Body of pancreas (tissue), 4 donors: ENCODE results near the gene MAGI1.

Experiments
- POLR2A ChIP-seq, 3 donors: fragments of 450-650 bp; IDR thresholded peaks; one replicate each; pipeline ENCODE4 v1.6.1; 2016; ENCODE audit warnings: antibody characterized with exemption in 3 of 3, mild to moderate bottlenecking in 2 of 3
- TF ChIP-seq, protein P1 (sequence below), 7 experiments: fragments of 450-650 bp in 4 of 7; fragments of 200-600 bp in 3 of 7; sonication (generic) in 3 of 7; IDR thresholded peaks; one replicate each; pipeline ENCODE4 v1.5.1; 2016 to 2019; ENCODE audit warnings: antibody characterized with exemption in 7 of 7

DNA sequence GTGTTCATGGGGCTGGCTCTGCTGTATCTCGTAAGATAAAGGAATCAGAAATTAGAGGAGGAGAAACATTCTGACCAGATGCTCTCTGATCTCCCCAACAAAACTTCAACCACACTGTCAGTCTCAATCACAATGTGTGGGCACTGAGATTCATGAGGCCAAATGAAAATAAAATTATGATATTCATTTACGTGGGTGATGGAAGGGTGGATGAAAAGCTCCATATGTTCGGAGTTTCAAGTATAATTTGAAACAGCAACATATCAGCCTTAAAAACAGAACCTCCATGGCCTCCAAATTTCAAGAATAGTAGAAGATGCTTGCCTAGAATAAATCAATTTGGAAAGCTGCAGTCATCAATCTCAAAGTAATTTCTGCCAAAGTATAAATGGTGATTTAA, 363.7 kb downstream of the MAGI1 start:
- TF ChIP-seq, protein P1, sequence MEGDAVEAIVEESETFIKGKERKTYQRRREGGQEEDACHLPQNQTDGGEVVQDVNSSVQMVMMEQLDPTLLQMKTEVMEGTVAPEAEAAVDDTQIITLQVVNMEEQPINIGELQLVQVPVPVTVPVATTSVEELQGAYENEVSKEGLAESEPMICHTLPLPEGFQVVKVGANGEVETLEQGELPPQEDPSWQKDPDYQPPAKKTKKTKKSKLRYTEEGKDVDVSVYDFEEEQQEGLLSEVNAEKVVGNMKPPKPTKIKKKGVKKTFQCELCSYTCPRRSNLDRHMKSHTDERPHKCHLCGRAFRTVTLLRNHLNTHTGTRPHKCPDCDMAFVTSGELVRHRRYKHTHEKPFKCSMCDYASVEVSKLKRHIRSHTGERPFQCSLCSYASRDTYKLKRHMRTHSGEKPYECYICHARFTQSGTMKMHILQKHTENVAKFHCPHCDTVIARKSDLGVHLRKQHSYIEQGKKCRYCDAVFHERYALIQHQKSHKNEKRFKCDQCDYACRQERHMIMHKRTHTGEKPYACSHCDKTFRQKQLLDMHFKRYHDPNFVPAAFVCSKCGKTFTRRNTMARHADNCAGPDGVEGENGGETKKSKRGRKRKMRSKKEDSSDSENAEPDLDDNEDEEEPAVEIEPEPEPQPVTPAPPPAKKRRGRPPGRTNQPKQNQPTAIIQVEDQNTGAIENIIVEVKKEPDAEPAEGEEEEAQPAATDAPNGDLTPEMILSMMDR (IDR thresholded peaks at IDR 0.05), result no peak
- TF ChIP-seq POLR2A (IDR thresholded peaks at IDR 0.05), result no peak
